Measurements from ENCODE around the gene POLD3.

DNA sequence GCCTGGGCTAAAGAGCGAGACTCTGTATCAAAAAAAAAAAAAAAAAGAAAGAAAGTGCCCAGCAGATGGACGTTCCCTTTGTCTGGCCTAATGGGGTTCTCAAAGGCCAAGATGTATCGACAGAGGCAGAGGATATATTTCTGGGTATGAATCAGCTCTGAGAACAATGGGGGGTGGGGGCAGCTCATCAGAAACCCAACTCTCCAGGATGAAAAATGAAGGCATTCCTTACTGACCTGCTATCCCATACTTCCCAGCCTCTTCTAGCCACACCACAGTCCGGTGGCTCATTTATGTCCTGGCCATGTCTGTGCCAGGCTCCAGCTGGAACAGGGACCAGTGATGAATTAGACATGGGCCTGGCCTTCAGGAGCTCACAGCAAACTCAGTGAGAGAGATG is 15.2 kb upstream of the POLD3 start:
- TF ChIP-seq, protein P1, sequence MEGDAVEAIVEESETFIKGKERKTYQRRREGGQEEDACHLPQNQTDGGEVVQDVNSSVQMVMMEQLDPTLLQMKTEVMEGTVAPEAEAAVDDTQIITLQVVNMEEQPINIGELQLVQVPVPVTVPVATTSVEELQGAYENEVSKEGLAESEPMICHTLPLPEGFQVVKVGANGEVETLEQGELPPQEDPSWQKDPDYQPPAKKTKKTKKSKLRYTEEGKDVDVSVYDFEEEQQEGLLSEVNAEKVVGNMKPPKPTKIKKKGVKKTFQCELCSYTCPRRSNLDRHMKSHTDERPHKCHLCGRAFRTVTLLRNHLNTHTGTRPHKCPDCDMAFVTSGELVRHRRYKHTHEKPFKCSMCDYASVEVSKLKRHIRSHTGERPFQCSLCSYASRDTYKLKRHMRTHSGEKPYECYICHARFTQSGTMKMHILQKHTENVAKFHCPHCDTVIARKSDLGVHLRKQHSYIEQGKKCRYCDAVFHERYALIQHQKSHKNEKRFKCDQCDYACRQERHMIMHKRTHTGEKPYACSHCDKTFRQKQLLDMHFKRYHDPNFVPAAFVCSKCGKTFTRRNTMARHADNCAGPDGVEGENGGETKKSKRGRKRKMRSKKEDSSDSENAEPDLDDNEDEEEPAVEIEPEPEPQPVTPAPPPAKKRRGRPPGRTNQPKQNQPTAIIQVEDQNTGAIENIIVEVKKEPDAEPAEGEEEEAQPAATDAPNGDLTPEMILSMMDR (IDR thresholded peaks at IDR 0.05; ENCODE audit: poor library complexity, severe bottlenecking): no peak
- TF ChIP-seq TAF1 (IDR thresholded peaks at IDR 0.05; ENCODE audit: low read depth): no peak
- TF ChIP-seq EZH2 (IDR thresholded peaks at IDR 0.05; ENCODE audit: borderline replicate concordance, insufficient read depth, low read length, poor library complexity, severe bottlenecking): no peak
- no peak for TF ChIP-seq POLR2AphosphoS5 (IDR thresholded peaks at IDR 0.05)
